Gastrocnemius medialis (tissue), 4 donors: ENCODE results near the gene CRTAC1. TPM values are rescaled to one million over a fixed set of nuclear protein-coding genes. Genes with fewer than 3 reads are reported as not detected.

Source experiments
- ATAC-seq, 2 donors: fragments of 150-250 bp; one replicate each; pipeline ENCODE4 v1.9.1; 2016
- DNase-seq, 2 donors: peaks; one replicate each; pipeline ENCODE4 v3.0.0-alpha.2; 2019
- H3K27ac ChIP-seq, 4 donors: fragments of 200-600 bp; sonication (generic); 1 replicate in 1 of 4; 2 replicates in 3 of 4; pipeline ENCODE4 v1.5.1; 2016 to 2018; ENCODE audit warnings: mild to moderate bottlenecking in 2 of 4, moderate library complexity in 1 of 4
- H3K27me3 ChIP-seq, 3 donors: fragments of 200-600 bp; sonication (generic) in 2 of 3; 1 replicate in 1 of 3; 2 replicates in 2 of 3; pipeline versions ENCODE4 v1.5.1 to v1.6.0; 2016 to 2019; ENCODE audit warnings: mild to moderate bottlenecking in 1 of 3, moderate library complexity in 1 of 3
- H3K36me3 ChIP-seq, 2 donors: fragments of 200-600 bp; sonication (generic) in 1 of 2; one replicate each; pipeline ENCODE4 v1.5.1; 2017 to 2018
- H3K4me1 ChIP-seq, 2 donors: fragments of 200-600 bp; sonication (generic) in 1 of 2; one replicate each; pipeline ENCODE4 v1.5.1; 2016 to 2017; ENCODE audit warnings: mild to moderate bottlenecking in 2 of 2
- H3K4me3 ChIP-seq, 4 donors: fragments of 200-600 bp; sonication (generic) in 3 of 4; 1 replicate in 1 of 4; 2 replicates in 3 of 4; pipeline ENCODE4 v1.5.1; 2016 to 2019; ENCODE audit warnings: mild to moderate bottlenecking in 2 of 4
- H3K9me3 ChIP-seq, 3 donors: fragments of 200-600 bp; sonication (generic) in 2 of 3; 1 replicate in 1 of 3; 2 replicates in 2 of 3; pipeline ENCODE4 v1.5.1; 2016 to 2019
- CTCF ChIP-seq, 5 experiments: fragments of 450-650 bp in 3 of 5; fragments of 200-600 bp in 2 of 5; sonication (generic) in 2 of 5; IDR thresholded peaks in 4 of 5; conservative IDR thresholded peaks in 1 of 5; 1 replicate in 4 of 5; 2 replicates in 1 of 5; pipeline ENCODE4 v1.5.1; 2016 to 2019; ENCODE audit warnings: antibody characterized with exemption in 5 of 5, mild to moderate bottlenecking in 3 of 5, moderate library complexity in 3 of 5
- POLR2A ChIP-seq, 2 donors: fragments of 450-650 bp; IDR thresholded peaks; one replicate each; pipeline ENCODE4 v1.6.1; 2017; ENCODE audit warnings: antibody characterized with exemption in 2 of 2, mild to moderate bottlenecking in 2 of 2, moderate library complexity in 2 of 2
- in situ Hi-C, 4 donors: fragments of 200-750 bp; cut with MboI; loops; one replicate each; pipeline versions ENCODE4 v1.15.0 to v1.8.0; 2017; ENCODE audit warnings: low sequenced_read_pairs in 4 of 4
- intact Hi-C: fragments of 100-400 bp; cut with DNase I; formaldehyde crosslinking; loops from one replicate; pipeline ENCODE4 v1.15.1; 2023; ENCODE audit warnings: low total_unique reads
- total RNA-seq, 4 donors: library from RNA; depleted of rRNA; stranded (reverse); fragments of >200 nt; gene quantifications; one replicate each; pipeline versions ENCODE4 v1.1.0 to v1.2.3, GENCODE V29; 2016

CRTAC1 gene
- total RNA-seq, 4 donors from 2014 or later: 0.16 to 3.9 (median 0.56) TPM; not detected in 1

GRCh38 chr10:97838091-97838490 lies 192.3 kb downstream of the CRTAC1 start:
- ATAC-seq (no peak), DNase-seq (no peak)
- H3K9me3 ChIP-seq: no peaks in the 10 kb centered on the region
- in situ Hi-C loops (no loop called here), intact Hi-C loops (no loop called here)
- H3K27ac ChIP-seq: peak overlapping the region in 1 of 4 donors; percentile 94
- no peaks in the 10 kb centered on the region for H3K36me3 ChIP-seq
- H3K4me1 ChIP-seq: peaks cover 15 to 25% of the 10 kb centered on the region in 2 donors
- TF ChIP-seq POLR2A (IDR thresholded peaks at IDR 0.05): no peak
- H3K4me3 ChIP-seq: no peak overlapping the region
- no peaks in the 10 kb centered on the region for H3K27me3 ChIP-seq

GRCh38 chr10:97836446-97836845 lies 194.0 kb downstream of the CRTAC1 start:
- Histone ChIP-seq H3K27me3 (no peaks in the 10 kb centered on the region), H3K36me3 (no peaks in the 10 kb centered on the region), H3K9me3 (no peaks in the 10 kb centered on the region), H3K4me3 (no peak overlapping the region), H3K27ac (no peak overlapping the region), H3K4me1 (peaks cover 15 to 25% of the 10 kb centered on the region in 2 donors)
- DNase-seq (no peak), ATAC-seq (no peak)
- in situ Hi-C loops (no loop called here), intact Hi-C loops (no loop called here)
- TF ChIP-seq CTCF (IDR thresholded peaks at IDR 0.05 in 4 of 5, conservative IDR thresholded peaks at IDR 0.05 in 1 of 5): no peak
- TF ChIP-seq POLR2A (IDR thresholded peaks at IDR 0.05): no peak

GRCh38 chr10:97831259-97831658 lies 199.2 kb downstream of the CRTAC1 start:
- Histone ChIP-seq H3K4me1 (peaks cover 0 to 14% of the 10 kb centered on the region in 2 donors), H3K36me3 (no peaks in the 10 kb centered on the region), H3K4me3 (no peak overlapping the region), H3K27me3 (no peaks in the 10 kb centered on the region), H3K27ac (no peak overlapping the region), H3K9me3 (no peaks in the 10 kb centered on the region)
- in situ Hi-C loops: no loop called here
- no peak for TF ChIP-seq CTCF (IDR thresholded peaks at IDR 0.05 in 4 of 5, conservative IDR thresholded peaks at IDR 0.05 in 1 of 5)
- TF ChIP-seq POLR2A (IDR thresholded peaks at IDR 0.05): no peak
- DNase-seq (no peak), ATAC-seq (no peak)
- intact Hi-C loops: no loop called here

- H3K27me3 ChIP-seq: no peaks in the 10 kb centered on the region
Measured at GRCh38 chr10:97830064-97830463, 200.4 kb downstream of the CRTAC1 start.

GRCh38 chr10:97828721-97829120 lies 201.7 kb downstream of the CRTAC1 start:
- Histone ChIP-seq H3K27ac (no peak overlapping the region), H3K4me1 (peaks cover 0 to 33% of the 10 kb centered on the region in 2 donors), H3K4me3 (no peak overlapping the region), H3K36me3 (no peaks in the 10 kb centered on the region), H3K9me3 (no peaks in the 10 kb centered on the region), H3K27me3 (no peaks in the 10 kb centered on the region)
- in situ Hi-C loops: no loop called here
- TF ChIP-seq CTCF (IDR thresholded peaks at IDR 0.05 in 4 of 5, conservative IDR thresholded peaks at IDR 0.05 in 1 of 5): no peak
- no peak for TF ChIP-seq POLR2A (IDR thresholded peaks at IDR 0.05)
- intact Hi-C loops: no loop called here
- DNase-seq (no peak), ATAC-seq (no peak)

More at GRCh38 chr10:97830064-97830463, 200.4 kb downstream of the CRTAC1 start:
- in situ Hi-C loops (no loop called here), intact Hi-C loops (no loop called here)
- Histone ChIP-seq H3K4me3 (no peak overlapping the region), H3K9me3 (no peaks in the 10 kb centered on the region), H3K4me1 (peaks cover 0 to 21% of the 10 kb centered on the region in 2 donors), H3K36me3 (no peaks in the 10 kb centered on the region), H3K27ac (no peak overlapping the region)
- ATAC-seq (no peak), DNase-seq (no peak)
- TF ChIP-seq POLR2A (IDR thresholded peaks at IDR 0.05) (no peak), CTCF (IDR thresholded peaks at IDR 0.05 in 4 of 5, conservative IDR thresholded peaks at IDR 0.05 in 1 of 5) (no peak)
